GM12891 (cell line): Measurements from ENCODE around the gene CSRNP2. TPM values are rescaled to one million over a fixed set of nuclear protein-coding genes. Genes with fewer than 3 reads are reported as not detected.

Experiments used
- DNase-seq: peaks from one replicate; pipeline ENCODE4 v3.0.0; 2011; ENCODE audit warnings: low spot score; ENCODE audit not compliant: insufficient read length
- FAIRE-seq: peaks from 2 replicates; lab custom pipeline; 2011; peaks lifted over from hg19 to GRCh38; lab: Jason Lieb, UNC
- PAX5 ChIP-seq: IDR thresholded peaks from 2 replicates; pipeline ENCODE4 v1.6.1; 2011; ENCODE audit warnings: low read length, moderate library complexity, mild to moderate bottlenecking; ENCODE audit not compliant: insufficient read depth, severe bottlenecking
- POLR2A ChIP-seq: IDR thresholded peaks from 2 replicates; pipeline ENCODE4 v1.6.1; 2011; ENCODE audit warnings: low read depth, low read length, control low read depth
- POLR2AphosphoS5 ChIP-seq: IDR thresholded peaks from 2 replicates; pipeline ENCODE4 v1.6.1; 2011; ENCODE audit warnings: low read depth, low read length, control low read depth
- POU2F2 ChIP-seq: IDR thresholded peaks from 2 replicates; pipeline ENCODE4 v1.6.1; 2011; ENCODE audit warnings: low read depth, mild to moderate bottlenecking, control low read depth, low read length, moderate library complexity
- SPI1 ChIP-seq: IDR thresholded peaks from 2 replicates; pipeline ENCODE4 v1.6.1; 2011; ENCODE audit warnings: low read depth, low read length, control low read depth
- TAF1 ChIP-seq: IDR thresholded peaks from 2 replicates; pipeline ENCODE4 v1.6.1; 2011; ENCODE audit warnings: low read depth, low read length, control low read depth
- polyA plus RNA-seq: library from polyadenylated mRNA; unstranded; fragments of >200 nt; gene quantifications from one replicate; pipeline ENCODE4 v1.2.1, GENCODE V29; 2012; ENCODE audit warnings: low read depth, missing spikeins, inconsistent platforms; ENCODE audit not compliant: missing spikeins

Gene CSRNP2, protein sequence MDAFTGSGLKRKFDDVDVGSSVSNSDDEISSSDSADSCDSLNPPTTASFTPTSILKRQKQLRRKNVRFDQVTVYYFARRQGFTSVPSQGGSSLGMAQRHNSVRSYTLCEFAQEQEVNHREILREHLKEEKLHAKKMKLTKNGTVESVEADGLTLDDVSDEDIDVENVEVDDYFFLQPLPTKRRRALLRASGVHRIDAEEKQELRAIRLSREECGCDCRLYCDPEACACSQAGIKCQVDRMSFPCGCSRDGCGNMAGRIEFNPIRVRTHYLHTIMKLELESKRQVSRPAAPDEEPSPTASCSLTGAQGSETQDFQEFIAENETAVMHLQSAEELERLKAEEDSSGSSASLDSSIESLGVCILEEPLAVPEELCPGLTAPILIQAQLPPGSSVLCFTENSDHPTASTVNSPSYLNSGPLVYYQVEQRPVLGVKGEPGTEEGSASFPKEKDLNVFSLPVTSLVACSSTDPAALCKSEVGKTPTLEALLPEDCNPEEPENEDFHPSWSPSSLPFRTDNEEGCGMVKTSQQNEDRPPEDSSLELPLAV
- 3.3 TPM for polyA plus RNA-seq

DNA sequence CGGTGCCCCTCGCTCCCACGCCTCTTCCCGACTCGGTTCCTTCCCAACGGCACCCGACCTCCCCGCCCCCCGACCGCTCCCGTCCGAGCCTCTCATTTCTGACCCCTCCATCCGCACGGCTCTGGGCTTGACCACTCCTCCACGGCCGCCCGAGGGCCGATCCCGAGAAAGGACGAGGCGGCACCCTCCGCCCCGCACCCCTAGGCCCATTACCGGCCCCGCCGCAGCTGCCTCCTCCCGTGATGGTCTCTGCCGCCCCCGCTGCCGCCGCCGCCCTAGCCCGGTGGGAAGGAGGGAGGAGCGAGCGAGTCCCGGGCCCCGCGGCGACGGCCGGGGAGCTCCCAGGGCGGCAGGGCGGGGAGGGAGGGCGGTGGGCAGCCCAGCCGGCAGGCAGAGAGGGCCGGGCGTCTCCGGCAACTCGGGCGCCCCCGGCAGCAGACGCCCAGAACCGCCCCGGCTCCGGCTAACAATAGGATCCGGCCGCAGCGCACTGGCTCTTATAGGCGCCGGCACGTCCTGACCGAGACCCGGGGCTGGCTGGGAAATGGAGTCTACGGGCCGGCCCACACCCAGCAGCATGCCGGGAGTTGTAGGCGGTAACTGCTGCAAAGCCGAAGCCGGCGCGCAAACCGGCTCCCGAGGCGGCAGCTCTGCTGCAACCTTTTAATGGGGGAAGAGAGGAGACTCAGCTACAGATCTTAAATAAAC, at the start of gene CSRNP2:
Gene CSRNP2 (minus strand): TSS at position 471 of the 708 bp plus-strand sequence. CDS start 7,035 bp downstream, outside the sequence.
- FAIRE-seq (peak; percentile 92), DNase-seq (peak; percentile 97)
- TF ChIP-seq PAX5 (peak; percentile 47), POLR2A (peak; percentile 97), SPI1 (no peak), POU2F2 (peak; percentile 88), POLR2AphosphoS5 (peak; percentile 97), TAF1 (peak; percentile 92)

DNA sequence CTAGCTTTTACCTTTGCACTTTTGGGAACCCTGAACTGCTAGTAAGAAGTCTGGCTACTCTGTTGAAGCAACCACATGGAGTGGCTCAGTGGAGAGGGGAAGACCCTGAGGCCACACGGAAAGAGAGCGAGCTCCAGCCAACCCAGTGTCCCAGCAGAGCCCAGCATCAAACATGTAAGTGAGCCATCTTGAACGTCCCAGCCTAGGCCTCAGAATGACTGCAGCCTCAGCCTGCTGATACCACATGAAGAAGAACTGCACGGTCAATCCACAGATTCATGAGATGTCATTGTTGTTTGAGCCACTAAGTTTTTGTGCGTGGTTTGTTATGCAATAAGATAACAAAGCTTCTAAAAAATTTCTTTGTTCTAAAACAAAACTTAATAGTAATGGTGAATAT, 49.3 kb upstream of the CSRNP2 start:
- no peak for DNase-seq
- TF ChIP-seq PAX5 (no peak), POLR2A (no peak), POLR2AphosphoS5 (no peak), TAF1 (no peak), POU2F2 (no peak), SPI1 (no peak)
- FAIRE-seq, result no peak

DNA sequence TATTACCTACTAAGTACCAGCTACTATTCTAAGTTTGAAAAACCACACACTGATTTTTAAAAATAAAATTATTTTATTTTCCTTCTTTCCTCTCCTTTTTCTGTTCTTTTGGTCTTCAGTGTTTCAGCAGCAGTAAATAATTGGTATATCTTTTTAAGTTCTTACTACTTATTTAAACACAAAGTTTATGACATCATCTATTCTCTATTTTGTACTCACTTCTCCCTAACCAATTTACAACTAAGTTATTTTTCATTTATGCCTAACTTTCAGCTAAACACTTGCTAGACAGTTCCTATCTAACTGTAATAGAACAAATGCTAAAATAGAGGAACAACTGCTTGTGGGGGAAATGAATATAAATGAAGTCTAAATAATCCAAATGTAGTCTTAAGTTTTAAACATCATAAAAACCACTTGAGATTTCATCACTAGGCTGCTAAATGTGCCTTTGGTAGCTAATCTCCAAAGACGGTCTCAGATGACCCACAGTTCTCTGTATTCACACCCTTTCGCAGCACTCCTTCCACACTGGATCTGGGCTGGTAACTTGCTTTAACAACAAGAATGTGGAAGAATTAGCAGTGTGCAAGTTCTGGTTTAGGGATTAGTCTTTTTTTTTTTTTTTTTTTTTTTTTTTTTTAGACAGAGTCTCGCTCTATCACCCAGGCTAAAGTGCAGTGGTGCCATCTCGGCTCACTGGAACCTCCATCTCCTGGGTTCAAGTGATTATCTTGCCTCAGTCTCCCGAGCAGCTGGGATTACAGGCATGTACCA, 48.5 kb upstream of the CSRNP2 start:
- no peak for FAIRE-seq
- no peak for TF ChIP-seq POLR2A
- no peak for TF ChIP-seq TAF1
- no peak for TF ChIP-seq POLR2AphosphoS5
- no peak for TF ChIP-seq SPI1
- no peak for TF ChIP-seq POU2F2
- no peak for DNase-seq

DNA sequence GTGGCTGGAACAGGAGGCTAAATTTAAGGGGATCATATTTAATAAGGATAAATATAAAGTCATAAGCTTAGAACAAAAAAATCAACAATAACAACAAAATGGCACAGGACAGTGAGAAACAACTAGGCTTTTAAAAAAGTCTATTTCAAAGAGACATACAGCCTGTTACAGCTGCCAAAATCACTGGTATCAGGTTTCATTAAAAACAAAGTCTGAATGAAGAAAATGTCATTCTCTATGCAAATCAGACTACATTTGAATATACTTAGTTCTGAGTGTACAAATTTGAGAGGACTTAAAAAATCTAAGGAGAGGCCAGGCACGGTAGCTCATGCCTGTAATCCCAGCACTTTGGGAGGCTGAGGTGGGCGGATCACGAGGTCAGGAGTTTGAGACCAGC, 45.5 kb upstream of the CSRNP2 start:
- no peak for DNase-seq
- no peak for FAIRE-seq
- TF ChIP-seq TAF1, result no peak
- no peak for TF ChIP-seq POLR2A
- no peak for TF ChIP-seq POU2F2
- no peak for TF ChIP-seq PAX5
- no peak for TF ChIP-seq POLR2AphosphoS5
- no peak for TF ChIP-seq SPI1

DNA sequence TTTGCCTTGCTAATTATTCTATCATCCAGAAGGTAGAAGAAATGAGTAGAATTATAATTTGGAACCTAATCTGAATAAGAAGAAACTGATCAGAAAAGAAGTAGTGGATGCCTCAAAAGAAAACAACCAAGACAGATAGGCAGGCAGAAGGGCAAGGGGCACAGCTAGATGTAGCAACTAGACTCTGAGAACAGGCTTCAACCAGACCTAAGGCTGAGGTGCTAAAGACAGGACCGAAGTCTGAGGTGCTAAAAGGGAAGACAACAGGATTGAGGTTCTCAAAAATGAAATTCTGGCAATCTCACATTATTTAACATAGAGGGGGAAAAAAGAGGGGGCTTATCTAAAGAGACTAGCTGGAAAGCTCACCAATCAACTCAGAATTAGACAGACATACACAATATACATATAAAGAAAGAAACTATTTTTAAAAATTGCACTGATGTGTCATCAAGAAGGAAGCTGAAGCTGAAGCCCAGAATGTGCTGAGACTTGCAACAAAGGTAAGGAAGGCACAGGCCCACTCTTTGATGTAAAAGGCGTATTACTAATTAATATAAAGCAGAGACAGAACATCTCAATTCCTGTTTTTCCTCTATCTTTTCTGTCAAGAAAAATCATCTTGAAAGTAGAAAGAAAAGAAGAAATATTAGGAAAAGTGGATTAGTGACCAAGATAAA, 43.8 kb upstream of the CSRNP2 start:
- TF ChIP-seq PAX5, result no peak
- TF ChIP-seq POLR2AphosphoS5, result no peak
- TF ChIP-seq SPI1, result no peak
- no peak for TF ChIP-seq POLR2A
- no peak for TF ChIP-seq TAF1
- no peak for TF ChIP-seq POU2F2
- FAIRE-seq (no peak), DNase-seq (no peak)

DNA sequence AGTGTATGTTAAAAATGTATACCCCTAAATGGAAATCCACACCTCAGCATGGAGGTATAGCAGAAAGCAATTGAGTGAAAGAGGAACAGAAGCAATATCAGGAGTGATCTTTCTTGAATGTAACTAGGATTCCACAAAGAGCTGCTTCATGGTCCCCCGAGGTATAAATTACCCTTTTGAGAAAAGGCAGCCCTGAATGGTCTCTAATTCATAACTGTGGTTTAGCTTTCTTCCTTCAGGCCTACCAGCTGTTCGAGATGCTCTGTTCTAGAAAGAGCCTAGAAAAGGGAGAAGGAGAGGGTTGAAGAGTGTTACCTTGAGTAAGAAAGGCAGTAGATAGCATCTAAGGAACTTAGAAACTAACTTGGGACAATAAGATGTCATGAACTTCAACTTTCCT, 42.9 kb upstream of the CSRNP2 start:
- TF ChIP-seq TAF1 (no peak), POLR2AphosphoS5 (no peak), POU2F2 (no peak), SPI1 (no peak), POLR2A (no peak), PAX5 (no peak)
- FAIRE-seq (no peak), DNase-seq (no peak)

DNA sequence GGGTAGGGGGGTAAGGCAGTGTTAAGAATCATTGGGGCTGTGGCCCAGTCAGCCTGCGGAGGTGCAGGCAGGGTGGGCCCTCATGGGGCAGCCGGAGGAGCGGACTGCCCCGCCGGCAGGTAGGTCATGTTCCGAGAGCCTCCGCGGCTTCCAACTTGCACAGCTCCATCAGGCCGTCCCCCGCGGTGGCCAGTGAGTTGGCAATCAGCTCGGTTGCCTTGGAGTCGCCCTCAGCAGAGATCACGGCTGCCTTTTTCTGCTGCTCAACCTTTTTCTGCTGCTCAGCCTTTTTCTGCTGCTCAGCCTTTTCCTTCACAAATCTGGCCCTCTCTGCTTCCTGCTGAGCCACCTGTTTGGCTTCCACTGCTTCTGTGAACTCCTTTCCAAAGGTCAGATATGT, 41.1 kb upstream of the CSRNP2 start:
- FAIRE-seq (no peak), DNase-seq (no peak)
- no peak for TF ChIP-seq POU2F2
- TF ChIP-seq POLR2A, result no peak
- no peak for TF ChIP-seq SPI1
- TF ChIP-seq PAX5, result no peak
- TF ChIP-seq POLR2AphosphoS5, result no peak
- no peak for TF ChIP-seq TAF1

DNA sequence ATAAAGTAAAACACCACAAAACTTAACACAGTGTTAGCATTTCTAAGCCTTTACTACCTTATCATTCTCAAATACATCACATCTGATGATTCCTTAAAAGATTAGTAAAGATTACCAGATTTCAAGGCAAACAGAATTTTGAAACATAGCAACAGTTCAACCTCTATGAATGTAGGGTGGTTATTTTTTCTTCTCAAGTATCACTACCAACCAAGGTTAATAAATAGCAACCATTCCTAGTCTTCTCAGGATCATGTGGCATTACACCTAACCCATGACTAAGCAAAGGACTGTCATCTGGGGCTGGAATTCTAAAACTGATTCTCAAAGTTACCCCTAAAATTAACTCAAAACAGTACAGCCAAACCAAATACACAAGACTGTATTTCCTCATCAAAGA, 39.4 kb upstream of the CSRNP2 start:
- DNase-seq (no peak), FAIRE-seq (no peak)
- no peak for TF ChIP-seq TAF1
- no peak for TF ChIP-seq POLR2A
- no peak for TF ChIP-seq POU2F2
- TF ChIP-seq SPI1, result no peak
- TF ChIP-seq PAX5, result no peak
- TF ChIP-seq POLR2AphosphoS5, result no peak

DNA sequence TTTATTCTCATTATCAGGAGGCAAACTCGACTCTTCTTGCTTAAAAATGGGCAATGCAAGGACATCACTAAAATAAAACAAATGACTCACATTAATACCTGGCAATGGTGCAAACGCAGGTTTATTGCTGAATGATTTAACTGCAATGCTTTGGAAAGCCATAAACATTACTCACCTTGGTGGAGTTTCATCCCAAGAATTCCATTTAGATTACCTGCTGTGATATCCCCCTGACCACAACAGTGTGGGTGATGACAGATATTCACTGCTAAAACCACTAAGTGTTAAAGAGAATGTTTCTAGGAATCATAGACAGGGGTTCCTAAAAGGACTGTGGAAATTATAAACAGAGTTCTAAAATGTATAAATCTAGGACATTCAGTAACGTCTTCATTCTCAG, 35.3 kb upstream of the CSRNP2 start:
- no peak for FAIRE-seq
- TF ChIP-seq POLR2AphosphoS5 (no peak), PAX5 (no peak), SPI1 (no peak), POU2F2 (no peak), POLR2A (no peak), TAF1 (no peak)
- no peak for DNase-seq
